HepG2 (cell line): ENCODE data around the gene COX15. TPM values are rescaled to one million over a fixed set of nuclear protein-coding genes. Genes with fewer than 3 reads are reported as not detected.

Experiments
- ARID3A ChIP-seq: IDR thresholded peaks from 2 replicates; pipeline ENCODE4 v1.6.1; 2012; ENCODE audit warnings: low read depth, low read length, improper control_type of control experiment
- ATF2 ChIP-seq: sonication (generic); formaldehyde crosslinking; IDR thresholded peaks from 2 replicates; pipeline ENCODE4 v1.4.0; 2020; ENCODE audit warnings: missing genetic modification reagents
- BCL6 ChIP-seq: IDR thresholded peaks from 2 replicates; pipeline ENCODE4 v1.6.1; 2016; ENCODE audit warnings: missing genetic modification reagents, missing compliant biosample characterization
- CBX1 ChIP-seq: IDR thresholded peaks from one replicate; pipeline ENCODE4 v1.6.1; 2016; ENCODE audit warnings: antibody characterized with exemption, low read depth
- CEBPG ChIP-seq: IDR thresholded peaks from 2 replicates; pipeline ENCODE4 v1.6.1; 2016
- DMAP1 ChIP-seq: IDR thresholded peaks from 2 replicates; pipeline ENCODE4 v1.6.1; 2016
- DPF2 ChIP-seq: sonication (generic); formaldehyde crosslinking; IDR thresholded peaks from 2 replicates; pipeline ENCODE4 v1.4.0; 2020; ENCODE audit warnings: mild to moderate bottlenecking, low read depth, missing genetic modification reagents, borderline replicate concordance
- E2F1 ChIP-seq: sonication (generic); formaldehyde crosslinking; IDR thresholded peaks from 2 replicates; pipeline ENCODE4 v1.5.0; 2020; ENCODE audit warnings: missing genetic modification reagents
- FIP1L1 ChIP-seq: fragments of 200-400 bp; formaldehyde crosslinking; IDR thresholded peaks from 2 replicates; pipeline ENCODE4 v1.6.1; 2018; ENCODE audit warnings: low read depth, mild to moderate bottlenecking, low read length, moderate library complexity, borderline replicate concordance; ENCODE audit not compliant: insufficient read depth
- HNF4A ChIP-seq: sonication (generic); formaldehyde crosslinking; IDR thresholded peaks from 2 replicates; pipeline ENCODE4 v1.4.0; 2020; ENCODE audit warnings: missing genetic modification reagents
- HOXA3 ChIP-seq: sonication (generic); formaldehyde crosslinking; IDR thresholded peaks from 2 replicates; pipeline ENCODE4 v1.5.0; 2020; ENCODE audit warnings: missing genetic modification reagents
- KAT8 ChIP-seq: IDR thresholded peaks from 2 replicates; pipeline ENCODE4 v1.6.1; 2016; ENCODE audit warnings: missing genetic modification reagents, missing compliant biosample characterization
- KDM6A ChIP-seq: IDR thresholded peaks from 2 replicates; pipeline ENCODE4 v1.6.1; 2016; ENCODE audit warnings: low read depth
- MXI1 ChIP-seq: IDR thresholded peaks from 3 replicates; pipeline ENCODE4 v1.6.1; 2012; ENCODE audit warnings: low read depth, low read length, inconsistent platforms, borderline replicate concordance
- NR1H2 ChIP-seq: sonication (generic); formaldehyde crosslinking; IDR thresholded peaks from 2 replicates; pipeline ENCODE4 v1.8.1; 2022; ENCODE audit warnings: low read depth, missing genetic modification reagents, borderline replicate concordance
- ZFP1 ChIP-seq: IDR thresholded peaks from 2 replicates; pipeline ENCODE4 v1.6.1; 2016
- ZGPAT ChIP-seq: IDR thresholded peaks from 2 replicates; pipeline ENCODE4 v1.6.1; 2016; ENCODE audit warnings: mild to moderate bottlenecking
- ZNF530 ChIP-seq: sonication (generic); formaldehyde crosslinking; IDR thresholded peaks from 2 replicates; pipeline ENCODE4 v1.5.0; 2020; ENCODE audit warnings: low read depth, mild to moderate bottlenecking, missing genetic modification reagents
- ZNF800 ChIP-seq: sonication (generic); formaldehyde crosslinking; IDR thresholded peaks from 2 replicates; pipeline ENCODE4 v1.4.0; 2020; ENCODE audit warnings: missing genetic modification reagents
- polyA plus RNA-seq, 8 experiments: library from polyadenylated mRNA; depleted of rRNA in 3 of 8; stranded (reverse) in 7 of 8; unstranded in 1 of 8; fragments of >200 nt; fragmentation: Illumina TruSeq in 4 of 8; extraction: Trizol in 4 of 8; gene quantifications; 2 replicates each; pipeline versions ENCODE4 v1.2.1 to v1.2.3, GENCODE V29; 2011 to 2016; ENCODE audit warnings: low read depth in 4 of 8, missing spikeins in 1 of 8, mixed read lengths in 1 of 8; ENCODE audit not compliant: insufficient read depth in 1 of 8
- total RNA-seq, 5 experiments: library from RNA; depleted of rRNA; stranded (reverse); fragments of >200 nt; fragmentation: Illumina TruSeq; extraction: Trizol; gene quantifications; 2 replicates each; pipeline ENCODE4 v1.2.3, GENCODE V29; 2016; ENCODE audit warnings: low read depth in 1 of 5

COX15 gene
- total and polyA plus RNA-seq, 2 of the 13 experiments (the other 11 are each of a cell fraction or from before 2014, with no cell fraction given): 19.2 to 44.7 TPM

GRCh38 chr10:99770408-99771045, 38.6 kb upstream of the COX15 start (continued):
- TF ChIP-seq KDM6A (CRISPR knock-in tag) (peak; percentile 71), CBX1 (no peak), FIP1L1 (no peak), DPF2 (CRISPR knock-in tag) (peak; percentile 43; the same call in 1 of the 2 replicates), HNF4A (CRISPR knock-in tag) (peak; percentile 88), ZNF800 (CRISPR knock-in tag) (0 out of 2 replicates have a peak, but pooled peaks have one; percentile 50), ZNF530 (CRISPR knock-in tag) (no peak), CEBPG (peak; percentile 13; the same call in 1 of the 2 replicates), NR1H2 (CRISPR knock-in tag) (no peak), KAT8 (peak; percentile 66), BCL6 (CRISPR knock-in tag) (peak; percentile 58), ARID3A (0 out of 2 replicates have a peak, but pooled peaks have one; percentile 46), HOXA3 (CRISPR knock-in tag) (0 out of 2 replicates have a peak, but pooled peaks have one; percentile 29), MXI1 (no peak), ZFP1 (CRISPR knock-in tag) (0 out of 2 replicates have a peak, but pooled peaks have one; percentile 39), ZGPAT (peak; percentile 62; the same call in 1 of the 2 replicates), ATF2 (CRISPR knock-in tag) (peak; percentile 36; the same call in 1 of the 2 replicates), DMAP1 (no peak), E2F1 (CRISPR knock-in tag) (peak; percentile 39; the same call in 1 of the 2 replicates)
